Left kidney (tissue), 1 donor: ENCODE measurements around the gene SLC51A. TPM values are rescaled to one million over a fixed set of nuclear protein-coding genes. Genes with fewer than 3 reads are reported as not detected.

Experiments
- polyA plus RNA-seq: library from polyadenylated mRNA; unstranded; fragments of 120-200 nt; gene quantifications from one replicate; pipeline ENCODE4 v1.2.1, GENCODE V29; 2013; ENCODE audit not compliant: insufficient read length

Gene SLC51A
- polyA plus RNA-seq, 1 donor = 18.0 TPM

Other genes with a start within 250 kb of the SLC51A start
- 55.1 TPM for gene TFRC, start 134.4 kb upstream of the SLC51A start, polyA plus RNA-seq
- not detected for gene ZDHHC19, start 5.1 kb upstream of the SLC51A start, polyA plus RNA-seq
- gene PCYT1A, start 71.2 kb downstream of the SLC51A start, polyA plus RNA-seq = 51.3 TPM
- gene DYNLT2B, start 101.7 kb downstream of the SLC51A start, polyA plus RNA-seq = 42.9 TPM
- gene TM4SF19, start 121.9 kb downstream of the SLC51A start, polyA plus RNA-seq = 0.48 TPM
- gene UBXN7, start 215.9 kb downstream of the SLC51A start, polyA plus RNA-seq = 39.7 TPM